Activated gamma-delta T cell treated with anti-CD3 and anti-CD28 coated beads, Interleukin-2, amount 50 U/mL, for 16 hours (primary cell): ENCODE results near the gene SIDT2.
"Not testable (repeated sequence)": the region's sequence is repeated elsewhere in the genome, so short reads cannot be mapped to it uniquely, and the experiment has no call there.

Experiments used
- DNase-seq: peaks from one replicate; pipeline ENCODE4 v3.0.0-alpha.2; 2020; ENCODE audit warnings: low read depth

The SIDT2 gene

GRCh38 chr11:117204283-117205080 lies 25.9 kb downstream of the SIDT2 start:
- no peak for DNase-seq

- no peak for DNase-seq
Observed at GRCh38 chr11:117205211-117205818, 26.8 kb downstream of the SIDT2 start.

DNA sequence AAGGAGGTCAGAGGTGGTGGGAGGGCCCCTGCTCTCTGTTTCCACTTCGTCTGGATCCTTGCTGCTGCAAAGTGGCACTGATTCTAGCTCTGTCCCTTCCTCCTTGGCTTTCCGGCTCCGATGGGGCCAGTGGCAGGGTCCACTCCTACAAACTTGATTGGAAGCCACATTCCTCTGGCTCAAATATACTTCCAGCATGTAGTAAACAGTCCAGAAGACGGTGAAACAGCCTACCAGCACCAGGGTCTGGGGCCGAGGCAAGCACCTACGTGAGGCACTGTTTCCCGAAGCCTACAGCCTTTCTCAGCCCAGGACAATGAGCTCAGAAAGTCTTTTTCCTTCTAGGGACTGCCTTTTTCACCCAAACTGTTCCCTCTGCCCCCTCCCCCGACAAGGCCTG lies 27.6 kb downstream of the SIDT2 start:
- not testable (repeated sequence) for DNase-seq

DNA sequence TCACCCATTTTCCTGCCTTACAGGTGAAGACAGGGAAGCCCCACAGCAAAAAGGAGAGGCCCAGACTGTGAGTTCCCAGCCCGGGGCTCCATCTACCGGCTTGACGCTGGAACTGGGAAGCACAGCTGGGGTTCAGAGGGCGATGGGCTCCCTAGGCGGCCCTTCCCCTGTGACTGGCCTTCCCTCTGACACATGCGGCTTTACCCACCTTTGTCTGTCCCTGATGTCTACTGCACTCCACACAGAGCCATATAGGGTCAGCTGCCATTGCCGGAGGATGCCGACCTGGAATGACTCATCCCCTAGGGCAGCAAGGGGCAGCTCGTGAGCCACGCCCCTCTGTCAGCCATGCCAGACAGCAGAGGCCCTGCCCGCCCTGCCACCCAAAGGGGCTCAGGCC lies 28.3 kb downstream of the SIDT2 start:
- DNase-seq: not testable (repeated sequence)

DNA sequence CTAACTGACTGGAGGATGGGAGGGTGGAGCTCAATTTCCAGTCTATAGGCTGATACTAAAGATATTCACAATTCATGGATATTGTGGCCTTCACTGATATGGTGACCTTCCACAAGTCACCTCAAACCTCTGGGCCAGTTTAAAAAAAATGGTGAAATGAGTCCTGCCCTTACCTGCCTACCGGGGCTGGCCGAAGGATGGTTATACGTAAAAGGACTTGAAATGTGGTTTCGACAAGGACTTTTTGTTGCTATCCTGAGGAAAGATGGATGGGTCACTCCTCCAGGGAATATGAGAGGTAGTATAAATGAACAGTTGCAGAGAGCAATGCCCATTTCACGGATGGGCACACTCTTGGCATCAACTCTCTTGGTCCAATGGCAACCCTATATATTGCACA lies 28.9 kb downstream of the SIDT2 start:
- not testable (repeated sequence) for DNase-seq

DNA sequence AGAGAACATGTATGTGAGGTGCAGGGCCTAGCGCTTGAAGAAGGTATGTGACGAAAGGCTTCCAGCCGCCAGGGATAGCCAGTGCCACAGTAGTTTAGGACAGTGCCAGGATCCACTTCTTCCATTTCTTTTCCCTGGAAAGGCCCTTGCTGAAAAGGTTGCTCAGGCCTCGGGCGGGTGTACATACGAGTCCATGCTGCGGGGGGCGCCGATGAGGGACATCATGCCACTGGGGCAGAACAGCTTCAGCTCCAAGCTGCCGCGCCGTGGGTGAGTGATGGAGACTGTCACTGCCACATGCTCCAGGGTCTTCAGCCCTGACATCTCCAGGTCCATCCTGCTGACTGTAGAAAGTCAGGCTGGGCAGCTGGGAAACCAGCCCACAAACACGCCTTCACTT lies 30.2 kb downstream of the SIDT2 start:
- DNase-seq: not testable (repeated sequence)

GRCh38 chr11:117209351-117210125 lies 31.0 kb downstream of the SIDT2 start:
- not testable (repeated sequence) for DNase-seq

- DNase-seq: no peak
Observed at GRCh38 chr11:117210620-117211019, 32.1 kb downstream of the SIDT2 start.

DNA sequence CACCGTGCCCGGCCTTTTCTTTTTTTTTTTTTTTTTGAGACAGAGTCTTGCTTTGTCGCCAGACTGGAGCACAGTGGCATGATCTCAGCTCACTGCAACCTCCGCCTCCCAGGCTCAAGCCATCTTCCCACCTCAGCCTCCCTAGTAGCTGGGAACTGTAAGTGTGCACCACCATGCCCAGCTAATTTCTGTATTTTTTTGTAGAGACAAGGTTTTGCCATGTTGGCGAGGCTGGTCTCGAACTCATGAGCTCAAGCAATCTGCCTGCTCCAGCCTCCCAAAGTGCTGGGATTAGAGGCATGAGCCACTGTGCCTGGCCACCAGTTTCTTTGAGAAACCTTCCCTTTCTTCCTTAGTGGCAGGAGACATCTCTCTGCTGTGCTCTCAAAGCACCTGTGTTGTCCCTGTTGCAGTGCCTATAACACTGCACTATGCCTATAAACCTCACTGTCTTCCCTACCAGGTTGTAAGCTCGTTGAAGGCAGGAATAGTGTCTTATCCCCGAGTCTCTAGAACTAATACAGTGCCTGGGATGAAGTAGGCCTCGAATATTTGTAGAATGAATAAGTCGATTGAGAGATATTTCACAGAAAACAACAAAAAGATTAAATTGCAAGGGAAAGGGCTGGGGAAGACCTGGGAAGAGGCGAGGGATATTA lies 34.3 kb downstream of the SIDT2 start:
- no peak for DNase-seq

- DNase-seq: no peak
Observed at GRCh38 chr11:117214404-117215110, 36.0 kb downstream of the SIDT2 start.

- DNase-seq: no peak
Observed at GRCh38 chr11:117217141-117218084, 38.9 kb downstream of the SIDT2 start.

DNA sequence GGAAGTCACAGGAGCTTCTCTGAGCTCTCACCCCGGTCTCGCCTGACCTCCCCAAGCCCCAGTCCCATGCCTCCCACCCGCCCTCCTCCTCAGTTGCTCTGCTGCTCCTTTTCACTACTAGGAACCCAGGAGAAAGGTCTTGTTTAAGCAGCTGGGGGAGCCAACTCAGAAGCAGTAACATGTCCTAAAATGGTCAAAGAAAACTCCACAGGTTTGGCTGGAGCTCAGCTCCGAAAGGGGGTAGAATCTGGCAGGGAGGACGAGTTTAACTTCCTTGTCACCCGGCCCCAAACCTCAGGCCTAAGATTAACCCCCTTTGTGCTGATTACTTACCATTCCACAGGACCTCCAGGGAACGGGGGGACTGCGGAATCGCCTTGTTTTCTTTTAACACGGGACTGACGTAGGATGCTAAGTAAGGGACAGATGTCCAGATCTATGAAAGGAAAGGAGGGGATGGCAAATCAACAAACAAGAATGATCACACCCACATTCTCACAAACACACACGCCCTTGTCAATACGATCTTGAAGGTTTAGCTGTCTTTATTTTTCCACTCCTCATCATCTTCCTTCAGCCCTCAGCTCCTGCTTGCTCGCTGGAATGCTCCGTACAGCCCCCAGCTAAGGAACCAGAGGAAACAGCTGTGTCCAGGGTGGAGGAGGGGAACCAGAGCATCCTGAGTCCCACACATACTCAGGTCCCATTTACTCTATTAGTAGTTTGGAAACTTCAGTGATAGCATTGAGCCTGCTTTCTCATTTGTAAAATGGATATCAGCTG lies 39.8 kb downstream of the SIDT2 start:
- no peak for DNase-seq

DNA sequence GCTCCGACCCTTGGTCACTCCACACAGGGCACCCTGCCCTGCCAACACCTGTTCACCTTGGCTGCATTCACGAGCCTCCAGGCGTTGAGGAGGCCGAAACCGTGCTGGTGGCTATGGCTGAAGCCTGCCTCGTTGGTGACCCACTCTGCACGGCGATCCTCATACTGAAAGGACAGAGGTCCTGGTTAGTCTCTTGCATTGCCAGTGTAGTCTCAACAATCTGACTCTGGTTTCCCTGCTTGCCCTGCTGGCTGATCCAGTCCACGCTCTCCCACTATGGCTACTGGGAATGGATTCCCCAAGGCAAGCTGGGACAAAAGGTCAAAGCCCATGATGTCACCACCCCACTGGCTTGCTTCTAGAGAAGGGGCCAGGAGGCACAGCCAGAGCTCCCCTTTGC lies 40.5 kb downstream of the SIDT2 start:
- DNase-seq: no peak

GRCh38 chr11:117219455-117219854 lies 40.9 kb downstream of the SIDT2 start:
- no peak for DNase-seq

DNA sequence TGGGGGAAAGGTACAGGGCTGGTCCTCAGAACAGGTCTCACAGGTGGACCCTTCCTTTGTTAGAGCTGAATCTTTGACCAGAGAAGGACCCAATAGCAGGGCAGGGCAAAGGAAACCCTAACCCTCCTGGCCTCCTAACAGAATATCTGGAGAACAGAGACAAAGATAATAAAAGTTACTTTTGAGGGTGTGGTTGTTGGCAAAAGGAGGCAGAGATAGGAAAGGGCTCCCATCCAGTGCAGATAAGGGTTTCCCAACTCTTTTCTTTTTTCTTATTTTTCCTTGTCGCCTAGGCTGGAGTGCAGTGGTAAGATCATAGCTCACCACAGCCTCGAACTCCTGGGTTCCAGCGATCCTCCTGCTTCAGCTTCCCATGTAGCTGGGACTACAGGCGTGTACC lies 41.5 kb downstream of the SIDT2 start:
- DNase-seq: no peak

GRCh38 chr11:117220568-117220967 lies 42.0 kb downstream of the SIDT2 start:
- no peak for DNase-seq

DNA sequence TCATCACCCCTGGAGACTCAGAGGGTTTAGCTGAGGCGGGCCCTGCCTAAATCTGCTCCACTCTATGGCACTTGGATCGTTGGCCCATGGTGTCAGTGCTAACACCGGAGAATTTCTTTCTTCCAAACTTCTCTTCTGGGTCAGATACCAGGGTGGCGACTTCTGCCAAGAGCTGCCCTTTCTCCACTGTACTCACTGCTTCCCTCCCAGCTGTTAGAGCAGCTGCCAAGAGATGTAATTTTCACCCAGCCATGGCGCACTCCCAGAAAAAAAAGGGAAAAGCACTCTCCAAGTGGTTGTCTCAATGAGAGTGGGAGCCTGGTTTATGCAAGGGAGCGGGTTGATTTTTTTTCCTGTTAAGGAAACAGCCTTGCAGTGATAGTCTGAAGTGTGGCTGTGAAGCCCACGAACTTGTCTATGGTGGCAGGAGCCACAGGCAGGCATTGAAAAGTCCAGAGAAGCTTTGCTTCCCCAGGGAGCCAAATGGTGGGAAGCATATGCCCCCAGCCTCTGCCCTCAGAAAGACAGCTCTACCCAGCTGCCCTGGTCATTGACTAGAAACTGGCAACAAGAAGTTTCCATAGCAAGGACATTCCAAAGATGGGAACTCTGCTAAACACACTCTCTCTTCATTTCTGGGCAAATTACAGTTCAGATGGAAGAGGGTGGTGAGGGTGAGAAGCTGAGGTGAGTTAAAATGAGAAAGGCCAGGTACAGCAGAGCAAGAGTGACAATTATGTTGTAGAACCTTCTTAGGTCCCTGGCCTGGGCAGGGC lies 42.6 kb downstream of the SIDT2 start:
- DNase-seq: no peak

DNA sequence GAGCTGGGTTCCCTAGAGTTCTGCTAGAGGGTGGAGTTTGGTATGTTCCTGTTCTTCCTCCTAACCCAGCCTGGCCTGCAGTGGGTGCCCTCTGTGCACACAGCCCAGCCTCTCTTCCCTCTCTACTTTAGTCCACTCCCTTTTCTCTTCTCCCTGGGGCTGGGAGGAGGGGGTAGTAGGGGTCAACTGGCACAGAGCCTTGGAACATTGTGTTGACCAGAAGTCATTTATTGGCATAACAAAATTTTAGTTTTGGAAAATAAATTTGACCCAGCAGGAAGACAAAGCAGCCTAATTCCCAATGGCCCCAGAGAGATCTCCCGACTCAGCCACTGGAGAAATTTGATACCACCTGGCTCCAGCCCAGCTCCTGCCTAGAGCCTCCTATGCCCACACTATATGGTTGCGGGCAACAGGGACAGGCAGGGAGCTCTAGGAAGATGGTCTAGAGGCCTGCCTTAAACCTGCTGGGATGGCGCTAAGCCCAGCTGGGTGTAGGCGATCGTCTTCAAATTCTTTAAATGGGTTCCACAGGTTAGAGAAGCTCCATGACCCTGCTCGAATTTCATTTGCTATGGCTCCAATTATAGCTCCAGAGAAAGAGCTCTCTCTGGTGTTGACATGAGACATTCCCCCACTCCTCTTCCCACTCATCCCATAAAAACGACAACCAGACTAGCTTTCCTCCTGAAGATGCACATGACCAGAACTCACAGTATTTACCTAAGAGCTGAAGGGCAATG lies 43.4 kb downstream of the SIDT2 start:
- no peak for DNase-seq
